CD4-positive, CD25-positive, alpha-beta regulatory T cell (primary cell): ENCODE results near the gene TCEAL3. TPM values are rescaled to one million over a fixed set of nuclear protein-coding genes. Genes with fewer than 3 reads are reported as not detected.
"Not testable (repeated sequence)": the region's sequence is repeated elsewhere in the genome, so short reads cannot be mapped to it uniquely, and the experiment has no call there.

Experiments
- ATAC-seq, 2 donors: fragments of 150-1000 bp; cut with Tn5 transposase; one replicate each; pipeline ENCODE4 v1.10.0; 2021; ENCODE audit warnings: low read depth in 2 of 2, moderate number of reproducible peaks in 2 of 2, moderate library complexity in 1 of 2
- DNase-seq, 3 donors: peaks; one replicate each; pipeline versions ENCODE4 v3.0.0 to v3.0.0-alpha.2; 2012 to 2022; ENCODE audit warnings: mixed read lengths in 1 of 3
- H3K27ac ChIP-seq: one replicate; pipeline ENCODE4 v1.7.0; 2013; ENCODE audit warnings: mild to moderate bottlenecking, low read length; ENCODE audit not compliant: insufficient read depth, poor library complexity, severe bottlenecking
- H3K27me3 ChIP-seq: one replicate; pipeline ENCODE4 v1.7.0; 2013; ENCODE audit warnings: low read length; ENCODE audit not compliant: control insufficient read depth, insufficient read depth
- H3K36me3 ChIP-seq: one replicate; pipeline ENCODE4 v1.7.0; 2013; ENCODE audit warnings: mild to moderate bottlenecking, low read length, moderate library complexity; ENCODE audit not compliant: control insufficient read depth, insufficient read depth
- H3K4me1 ChIP-seq: 2 replicates; pipeline ENCODE4 v1.7.0; 2013; ENCODE audit warnings: mild to moderate bottlenecking, low read length; ENCODE audit not compliant: insufficient read depth, control insufficient read depth, poor library complexity, severe bottlenecking
- H3K4me3 ChIP-seq: one replicate; pipeline ENCODE4 v1.7.0; 2013; ENCODE audit warnings: low read depth, mild to moderate bottlenecking, low read length, moderate library complexity
- H3K9me3 ChIP-seq, 2 experiments: 1 replicate in 1 of 2; 2 replicates in 1 of 2; pipeline ENCODE4 v1.7.0; 2013; ENCODE audit warnings: low read length in 2 of 2, mild to moderate bottlenecking in 1 of 2, moderate library complexity in 1 of 2; ENCODE audit not compliant: control insufficient read depth in 2 of 2
- H3K27ac Mint-ChIP-seq, 3 donors: one replicate each; pipeline ENCODE4 v1.8.0; 2020 to 2022; ENCODE audit warnings: mild to moderate bottlenecking in 3 of 3, mixed read lengths in 3 of 3, moderate library complexity in 2 of 3
- H3K27me3 Mint-ChIP-seq: one replicate; pipeline ENCODE4 v1.8.0; 2022; ENCODE audit warnings: mild to moderate bottlenecking, mixed read lengths
- H3K36me3 Mint-ChIP-seq: one replicate; pipeline ENCODE4 v1.8.0; 2020; ENCODE audit warnings: mixed read lengths
- H3K4me1 Mint-ChIP-seq, 4 donors: one replicate each; pipeline ENCODE4 v1.8.0; 2020 to 2022; ENCODE audit warnings: mixed read lengths in 4 of 4, mild to moderate bottlenecking in 1 of 4
- H3K4me3 Mint-ChIP-seq, 4 donors: one replicate each; pipeline ENCODE4 v1.8.0; 2020 to 2022; ENCODE audit warnings: mild to moderate bottlenecking in 4 of 4, mixed read lengths in 4 of 4, moderate library complexity in 3 of 4
- H3K9me3 Mint-ChIP-seq, 7 donors: one replicate each; pipeline ENCODE4 v1.8.0; 2020 to 2022; ENCODE audit warnings: mixed read lengths in 7 of 7, mild to moderate bottlenecking in 3 of 7, moderate library complexity in 2 of 7
- polyA plus RNA-seq, 4 donors: library from polyadenylated mRNA; unstranded; fragments of 300-500 nt; fragmentation: Illumina TruSeq; gene quantifications; one replicate each; pipeline ENCODE4 v1.2.3, GENCODE V29; 2021
- total RNA-seq: library from RNA; stranded (reverse); gene quantifications from one replicate; pipeline ENCODE4 v1.2.3, GENCODE V29; 2022

Gene TCEAL3
- total and polyA plus RNA-seq, 5 donors from 2014 or later = 4.8 to 8.8 (median 7.0) TPM

GRCh38 chrX:103638479-103639346 is 30.9 kb downstream of the TCEAL3 start:
- not testable (repeated sequence) for H3K4me3 Mint-ChIP-seq, H3K4me3 ChIP-seq, H3K4me1 Mint-ChIP-seq, H3K27ac Mint-ChIP-seq, H3K36me3 Mint-ChIP-seq, ATAC-seq, H3K9me3 ChIP-seq, H3K4me1 ChIP-seq, H3K27ac ChIP-seq, H3K27me3 Mint-ChIP-seq, H3K36me3 ChIP-seq, DNase-seq, H3K9me3 Mint-ChIP-seq, H3K27me3 ChIP-seq

- Mint-ChIP-seq H3K9me3 (peaks cover 0 to 5% (median 0%) of the 10 kb centered on the region in 7 donors), H3K27me3 (peaks cover 13% of the 10 kb centered on the region), H3K4me3 (no peak overlapping the region), H3K4me1 (no peaks in the 10 kb centered on the region), H3K27ac (no peak overlapping the region), H3K36me3 (no peaks in the 10 kb centered on the region)
- H3K4me1 ChIP-seq = no peaks in the 10 kb centered on the region
- H3K27me3 ChIP-seq = no peaks in the 10 kb centered on the region
- ATAC-seq (no peak), DNase-seq (no peak)
- no peaks in the 10 kb centered on the region for H3K36me3 ChIP-seq
- no peaks in the 10 kb centered on the region for H3K9me3 ChIP-seq
- H3K4me3 ChIP-seq = no peak overlapping the region
- H3K27ac ChIP-seq = no peak overlapping the region
Measured at GRCh38 chrX:103640401-103641155, 32.8 kb downstream of the TCEAL3 start.

- no peak overlapping the region for H3K4me3 Mint-ChIP-seq
- H3K9me3 Mint-ChIP-seq = peaks cover 0 to 6% (median 0%) of the 10 kb centered on the region in 7 donors
- H3K4me3 ChIP-seq = no peak overlapping the region
- H3K4me1 ChIP-seq = no peaks in the 10 kb centered on the region
- H3K9me3 ChIP-seq = no peaks in the 10 kb centered on the region
- no peaks in the 10 kb centered on the region for H3K4me1 Mint-ChIP-seq
- peaks cover 24% of the 10 kb centered on the region for H3K27me3 Mint-ChIP-seq
- H3K27me3 ChIP-seq = no peaks in the 10 kb centered on the region
- no peak overlapping the region for H3K27ac ChIP-seq
- no peak overlapping the region for H3K27ac Mint-ChIP-seq
- H3K36me3 Mint-ChIP-seq = no peaks in the 10 kb centered on the region
- ATAC-seq (no peak), DNase-seq (no peak)
- no peaks in the 10 kb centered on the region for H3K36me3 ChIP-seq
Measured at GRCh38 chrX:103644125-103644524, 36.4 kb downstream of the TCEAL3 start.

- DNase-seq = no peak
- no peaks in the 10 kb centered on the region for H3K36me3 Mint-ChIP-seq
- H3K27me3 Mint-ChIP-seq = peaks cover 24% of the 10 kb centered on the region
- H3K4me3 Mint-ChIP-seq = no peak overlapping the region
- H3K4me1 Mint-ChIP-seq = no peaks in the 10 kb centered on the region
- no peak for ATAC-seq
- Histone ChIP-seq H3K9me3 (no peaks in the 10 kb centered on the region), H3K27me3 (no peaks in the 10 kb centered on the region), H3K27ac (no peak overlapping the region), H3K36me3 (no peaks in the 10 kb centered on the region), H3K4me1 (no peaks in the 10 kb centered on the region), H3K4me3 (no peak overlapping the region)
- no peak overlapping the region for H3K27ac Mint-ChIP-seq
- H3K9me3 Mint-ChIP-seq = peaks cover 0 to 6% (median 0%) of the 10 kb centered on the region in 7 donors
Measured at GRCh38 chrX:103647630-103648029, 39.9 kb downstream of the TCEAL3 start.

- ATAC-seq = no peak
- no peaks in the 10 kb centered on the region for H3K9me3 ChIP-seq
- no peaks in the 10 kb centered on the region for H3K27me3 ChIP-seq
- no peaks in the 10 kb centered on the region for H3K4me1 ChIP-seq
- no peak overlapping the region for H3K4me3 Mint-ChIP-seq
- H3K4me1 Mint-ChIP-seq = no peaks in the 10 kb centered on the region
- peaks cover 8% of the 10 kb centered on the region for H3K27me3 Mint-ChIP-seq
- no peaks in the 10 kb centered on the region for H3K36me3 Mint-ChIP-seq
- no peak overlapping the region for H3K27ac Mint-ChIP-seq
- peaks cover 0 to 2% (median 0%) of the 10 kb centered on the region in 7 donors for H3K9me3 Mint-ChIP-seq
- DNase-seq = no peak
- no peaks in the 10 kb centered on the region for H3K36me3 ChIP-seq
- no peak overlapping the region for H3K4me3 ChIP-seq
- H3K27ac ChIP-seq = no peak overlapping the region
Measured at GRCh38 chrX:103651151-103651773, 43.5 kb downstream of the TCEAL3 start.

- not testable (repeated sequence) for H3K27ac Mint-ChIP-seq
Measured at GRCh38 chrX:103655230-103656000, 47.7 kb downstream of the TCEAL3 start.

GRCh38 chrX:103656617-103657016 is 48.9 kb downstream of the TCEAL3 start:
- Mint-ChIP-seq H3K27ac (no peak overlapping the region), H3K27me3 (no peaks in the 10 kb centered on the region), H3K4me3 (no peak overlapping the region)

More at GRCh38 chrX:103655230-103656000, 47.7 kb downstream of the TCEAL3 start:
- not testable (repeated sequence) for H3K4me1 ChIP-seq, ATAC-seq, H3K9me3 ChIP-seq, H3K27ac ChIP-seq, H3K36me3 Mint-ChIP-seq, H3K27me3 ChIP-seq, H3K9me3 Mint-ChIP-seq, DNase-seq, H3K4me3 Mint-ChIP-seq, H3K36me3 ChIP-seq, H3K27me3 Mint-ChIP-seq, H3K4me1 Mint-ChIP-seq, H3K4me3 ChIP-seq

More at GRCh38 chrX:103656617-103657016, 48.9 kb downstream of the TCEAL3 start:
- Mint-ChIP-seq H3K9me3 (peaks cover 0 to 4% (median 1%) of the 10 kb centered on the region in 7 donors), H3K4me1 (no peaks in the 10 kb centered on the region), H3K36me3 (no peaks in the 10 kb centered on the region)
- DNase-seq = no peak
- Histone ChIP-seq H3K9me3 (no peaks in the 10 kb centered on the region), H3K4me1 (no peaks in the 10 kb centered on the region), H3K36me3 (no peaks in the 10 kb centered on the region), H3K27me3 (no peaks in the 10 kb centered on the region), H3K27ac (no peak overlapping the region), H3K4me3 (no peak overlapping the region)
- ATAC-seq = no peak
